Stomach (tissue), 4 donors: ENCODE data around the gene IL1R2.

ENCODE experiments used
- POLR2A ChIP-seq, 4 donors: fragments of 450-650 bp; IDR thresholded peaks; one replicate each; pipeline ENCODE4 v1.6.1; 2016; ENCODE audit warnings: antibody characterized with exemption in 4 of 4, control low read depth in 2 of 4, mild to moderate bottlenecking in 1 of 4, moderate library complexity in 1 of 4
- POLR2AphosphoS5 ChIP-seq, 3 donors: sonication (generic); formaldehyde crosslinking; IDR thresholded peaks; one replicate each; pipeline ENCODE4 v1.6.1; 2016; ENCODE audit warnings: antibody characterized with exemption in 3 of 3
- TF ChIP-seq, protein P1 (sequence below), 7 experiments: fragments of 450-650 bp in 4 of 7; fragments of 200-600 bp in 3 of 7; sonication (generic) in 3 of 7; IDR thresholded peaks; one replicate each; pipeline ENCODE4 v1.5.1; 2016 to 2019; ENCODE audit warnings: antibody characterized with exemption in 7 of 7, control low read depth in 2 of 7, mild to moderate bottlenecking in 1 of 7

- peak; percentile 6 to 67 (median 51) for TF ChIP-seq POLR2AphosphoS5 (IDR thresholded peaks at IDR 0.05)
- no peak for TF ChIP-seq POLR2A (IDR thresholded peaks at IDR 0.05)
- TF ChIP-seq, protein P1, sequence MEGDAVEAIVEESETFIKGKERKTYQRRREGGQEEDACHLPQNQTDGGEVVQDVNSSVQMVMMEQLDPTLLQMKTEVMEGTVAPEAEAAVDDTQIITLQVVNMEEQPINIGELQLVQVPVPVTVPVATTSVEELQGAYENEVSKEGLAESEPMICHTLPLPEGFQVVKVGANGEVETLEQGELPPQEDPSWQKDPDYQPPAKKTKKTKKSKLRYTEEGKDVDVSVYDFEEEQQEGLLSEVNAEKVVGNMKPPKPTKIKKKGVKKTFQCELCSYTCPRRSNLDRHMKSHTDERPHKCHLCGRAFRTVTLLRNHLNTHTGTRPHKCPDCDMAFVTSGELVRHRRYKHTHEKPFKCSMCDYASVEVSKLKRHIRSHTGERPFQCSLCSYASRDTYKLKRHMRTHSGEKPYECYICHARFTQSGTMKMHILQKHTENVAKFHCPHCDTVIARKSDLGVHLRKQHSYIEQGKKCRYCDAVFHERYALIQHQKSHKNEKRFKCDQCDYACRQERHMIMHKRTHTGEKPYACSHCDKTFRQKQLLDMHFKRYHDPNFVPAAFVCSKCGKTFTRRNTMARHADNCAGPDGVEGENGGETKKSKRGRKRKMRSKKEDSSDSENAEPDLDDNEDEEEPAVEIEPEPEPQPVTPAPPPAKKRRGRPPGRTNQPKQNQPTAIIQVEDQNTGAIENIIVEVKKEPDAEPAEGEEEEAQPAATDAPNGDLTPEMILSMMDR (IDR thresholded peaks at IDR 0.05), result no peak
These were observed 49.6 kb downstream of the IL1R2 start for GRCh38 chr2:102041351-102041750.
